ENCODE measurements around the gene IRF7.

- TF ChIP-seq CTCF (IDR thresholded peaks at IDR 0.05): no peak
- TF ChIP-seq POLR2A (IDR thresholded peaks at IDR 0.05): no peak
Measured at GRCh38 chr11:592918-593317, 22.8 kb downstream of the IRF7 start.
